Liver (tissue), 9 donors: ENCODE measurements around the gene SNX3. TPM values are rescaled to one million over a fixed set of nuclear protein-coding genes. Genes with fewer than 3 reads are reported as not detected.

Experiments used
- DNase-seq: peaks from one replicate; pipeline ENCODE4 v3.0.0-alpha.2; 2017; ENCODE audit warnings: low spot score
- H3K27ac ChIP-seq, 2 donors: one replicate each; pipeline ENCODE4 v1.7.0; 2013; ENCODE audit warnings: inconsistent platforms in 2 of 2, low read length in 2 of 2, control low read depth in 1 of 2, low read depth in 1 of 2, mild to moderate bottlenecking in 1 of 2
- H3K27me3 ChIP-seq, 4 donors: one replicate each; pipeline versions ENCODE4 v1.6.1 to v1.7.0; 2013; ENCODE audit warnings: low read length in 3 of 4, inconsistent platforms in 1 of 4, mild to moderate bottlenecking in 1 of 4, moderate library complexity in 1 of 4; ENCODE audit not compliant: control insufficient read depth in 4 of 4, insufficient read depth in 4 of 4
- H3K36me3 ChIP-seq, 4 donors: one replicate each; pipeline versions ENCODE4 v1.6.1 to v1.7.0; 2013; ENCODE audit warnings: low read length in 3 of 4, mild to moderate bottlenecking in 3 of 4, low read depth in 1 of 4, moderate library complexity in 1 of 4; ENCODE audit not compliant: control insufficient read depth in 4 of 4, insufficient read depth in 3 of 4
- H3K4me1 ChIP-seq, 4 donors: one replicate each; pipeline versions ENCODE4 v1.6.1 to v1.7.0; 2013; ENCODE audit warnings: low read length in 3 of 4, mild to moderate bottlenecking in 3 of 4, moderate library complexity in 1 of 4; ENCODE audit not compliant: control insufficient read depth in 4 of 4, insufficient read depth in 4 of 4
- H3K4me3 ChIP-seq, 3 donors: one replicate each; pipeline versions ENCODE4 v1.6.1 to v1.7.0; 2013; ENCODE audit warnings: low read length in 3 of 3, control low read depth in 1 of 3, low read depth in 1 of 3, mild to moderate bottlenecking in 1 of 3
- H3K9ac ChIP-seq, 2 donors: one replicate each; pipeline ENCODE4 v1.7.0; 2013; ENCODE audit warnings: low read length in 2 of 2, mild to moderate bottlenecking in 2 of 2, moderate library complexity in 2 of 2, control low read depth in 1 of 2, low read depth in 1 of 2
- H3K9me3 ChIP-seq, 4 donors: one replicate each; pipeline versions ENCODE4 v1.6.1 to v1.7.0; 2013; ENCODE audit warnings: low read length in 3 of 4; ENCODE audit not compliant: control insufficient read depth in 4 of 4
- EGR1 ChIP-seq, 2 donors: IDR thresholded peaks; 2 replicates each; pipeline ENCODE4 v1.6.1; 2016 to 2018; ENCODE audit warnings: antibody characterized with exemption in 2 of 2, low read depth in 2 of 2
- FOXA1 ChIP-seq: IDR thresholded peaks from 2 replicates; pipeline ENCODE4 v1.6.1; 2016; ENCODE audit warnings: antibody characterized with exemption
- FOXA2 ChIP-seq: IDR thresholded peaks from 2 replicates; pipeline ENCODE4 v1.6.1; 2016; ENCODE audit warnings: antibody characterized with exemption
- GABPA ChIP-seq, 2 donors: IDR thresholded peaks in 1 of 2; conservative IDR thresholded peaks in 1 of 2; 2 replicates each; pipeline ENCODE4 v1.6.1; 2016; ENCODE audit warnings: antibody characterized with exemption in 2 of 2, mild to moderate bottlenecking in 1 of 2, moderate library complexity in 1 of 2
- HNF4A ChIP-seq, 2 donors: conservative IDR thresholded peaks; 2 replicates each; pipeline ENCODE4 v1.6.1; 2016; ENCODE audit warnings: antibody characterized with exemption in 2 of 2, mild to moderate bottlenecking in 2 of 2
- HNF4G ChIP-seq: IDR thresholded peaks from 2 replicates; pipeline ENCODE4 v1.6.1; 2016; ENCODE audit warnings: antibody characterized with exemption
- JUND ChIP-seq, 2 donors: IDR thresholded peaks; 2 replicates each; pipeline ENCODE4 v1.6.1; 2016; ENCODE audit warnings: antibody characterized with exemption in 2 of 2
- NR2F2 ChIP-seq: IDR thresholded peaks from 2 replicates; pipeline ENCODE4 v1.6.1; 2016; ENCODE audit warnings: antibody characterized with exemption
- RAD21 ChIP-seq, 2 donors: IDR thresholded peaks; 2 replicates each; pipeline ENCODE4 v1.6.1; 2016; ENCODE audit warnings: antibody characterized with exemption in 2 of 2, mild to moderate bottlenecking in 2 of 2
- RXRA ChIP-seq, 2 donors: IDR thresholded peaks; 2 replicates each; pipeline ENCODE4 v1.6.1; 2017 to 2018; ENCODE audit warnings: antibody characterized with exemption in 2 of 2, mild to moderate bottlenecking in 1 of 2
- SP1 ChIP-seq: IDR thresholded peaks from 2 replicates; pipeline ENCODE4 v1.6.1; 2018; ENCODE audit warnings: antibody characterized with exemption, mild to moderate bottlenecking
- TAF1 ChIP-seq: conservative IDR thresholded peaks from 2 replicates; pipeline ENCODE4 v1.6.1; 2016; ENCODE audit warnings: antibody characterized with exemption, mild to moderate bottlenecking
- YY1 ChIP-seq: IDR thresholded peaks from 2 replicates; pipeline ENCODE4 v1.6.1; 2016; ENCODE audit warnings: antibody characterized with exemption, mild to moderate bottlenecking
- WGBS: extraction: QIAGEN DNeasy Blood & Tissue Kit; methylation state at CpG from one replicate; pipeline ENCODE4 v1.1.7; 2013; 5-methylcytosine and 5-hydroxymethylcytosine counted together
- polyA plus RNA-seq, 2 donors: library from polyadenylated mRNA; stranded (reverse) in 1 of 2; unstranded in 1 of 2; fragments of 200-250 nt in 1 of 2; fragments of >200 nt in 1 of 2; fragmentation: Nextera tagmentation in 1 of 2; extraction: Ambion mirVana in 1 of 2; gene quantifications; one replicate each; pipeline versions ENCODE4 v1.2.1 to v1.2.3, GENCODE V29; 2013 to 2015
- total RNA-seq, 2 donors: library from RNA; depleted of rRNA; stranded (reverse); fragments of >200 nt; gene quantifications; one replicate each; pipeline ENCODE4 v1.2.3, GENCODE V29; 2014
- TF ChIP-seq, protein P1 (sequence below): IDR thresholded peaks from 2 replicates; pipeline ENCODE4 v1.6.1; 2016; ENCODE audit warnings: antibody characterized with exemption
- TF ChIP-seq, protein P2 (sequence below): IDR thresholded peaks from 2 replicates; pipeline ENCODE4 v1.6.1; 2016; ENCODE audit warnings: antibody characterized with exemption, mild to moderate bottlenecking
- TF ChIP-seq, protein P3 (sequence below): IDR thresholded peaks from 2 replicates; pipeline ENCODE4 v1.6.1; 2016; ENCODE audit warnings: antibody characterized with exemption
- TF ChIP-seq, protein P4 (sequence below): IDR thresholded peaks from 2 replicates; pipeline ENCODE4 v1.6.1; 2016; ENCODE audit warnings: antibody characterized with exemption
- TF ChIP-seq, protein P5 (sequence below): fragments of 150-350 bp; IDR thresholded peaks from 2 replicates; pipeline ENCODE4 v1.5.1; 2017; ENCODE audit warnings: improper control_type of control experiment, low read depth, low read length; ENCODE audit not compliant: missing input control
- donor health status: healthy.
- donor health status: healthy.
- donor health status: healthy.
- donor health status: healthy.
- donor health status: healthy.

Gene SNX3
- total and polyA plus RNA-seq, 4 donors = 67.9 to 161 (median 111) TPM

DNA sequence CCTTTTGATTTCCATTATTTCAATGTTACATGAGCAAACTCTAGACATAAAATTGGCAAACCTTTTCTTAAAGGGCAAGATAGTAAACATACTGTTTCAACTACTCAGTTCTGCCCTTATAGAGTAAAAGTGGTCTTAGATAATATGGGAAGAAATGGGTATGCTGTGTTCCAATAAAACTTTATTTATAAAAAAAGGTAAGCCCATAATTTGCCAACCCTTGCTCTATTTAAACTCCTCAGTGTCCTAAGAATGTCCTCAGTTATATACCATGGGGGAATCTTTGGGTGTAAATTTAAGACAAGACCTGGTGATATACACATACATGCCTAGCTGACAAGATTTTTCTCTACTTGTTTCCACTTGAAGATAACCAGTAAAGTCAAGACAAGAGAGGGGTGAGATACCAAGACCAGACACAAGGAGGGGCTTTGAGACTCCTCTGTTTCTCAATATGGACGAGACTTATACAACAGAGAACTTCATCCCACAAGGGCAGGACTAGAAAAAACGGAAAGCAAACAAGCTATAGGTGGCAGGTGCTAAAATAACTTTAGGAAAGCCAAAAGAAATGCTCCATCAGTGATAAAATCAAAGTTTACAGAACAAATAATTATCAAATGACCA is 10.5 kb downstream of the SNX3 start:
- H3K9me3 ChIP-seq = no peaks in the 10 kb centered on the region
- no peak for DNase-seq
- no peak overlapping the region for H3K9ac ChIP-seq
- 85% methylated on average over 2 of the region's 2 CpGs for WGBS
- H3K27ac ChIP-seq = no peak overlapping the region
- H3K27me3 ChIP-seq = no peaks in the 10 kb centered on the region
- no peak overlapping the region for H3K4me3 ChIP-seq
- TF ChIP-seq GABPA (IDR thresholded peaks at IDR 0.05 in 1 of 2, conservative IDR thresholded peaks at IDR 0.05 in 1 of 2) (no peak), JUND (IDR thresholded peaks at IDR 0.05) (no peak), NR2F2 (no peak), FOXA2 (no peak), TAF1 (no peak), SP1 (no peak), HNF4G (no peak), HNF4A (conservative IDR thresholded peaks at IDR 0.05) (no peak), RAD21 (IDR thresholded peaks at IDR 0.05) (no peak), EGR1 (IDR thresholded peaks at IDR 0.05; ENCODE audit: low read depth in 2 of 2) (no peak), FOXA1 (no peak), YY1 (no peak), RXRA (IDR thresholded peaks at IDR 0.05) (no peak)
- TF ChIP-seq, protein P1, sequence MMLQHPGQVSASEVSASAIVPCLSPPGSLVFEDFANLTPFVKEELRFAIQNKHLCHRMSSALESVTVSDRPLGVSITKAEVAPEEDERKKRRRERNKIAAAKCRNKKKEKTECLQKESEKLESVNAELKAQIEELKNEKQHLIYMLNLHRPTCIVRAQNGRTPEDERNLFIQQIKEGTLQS = no peak
- TF ChIP-seq, protein P2, sequence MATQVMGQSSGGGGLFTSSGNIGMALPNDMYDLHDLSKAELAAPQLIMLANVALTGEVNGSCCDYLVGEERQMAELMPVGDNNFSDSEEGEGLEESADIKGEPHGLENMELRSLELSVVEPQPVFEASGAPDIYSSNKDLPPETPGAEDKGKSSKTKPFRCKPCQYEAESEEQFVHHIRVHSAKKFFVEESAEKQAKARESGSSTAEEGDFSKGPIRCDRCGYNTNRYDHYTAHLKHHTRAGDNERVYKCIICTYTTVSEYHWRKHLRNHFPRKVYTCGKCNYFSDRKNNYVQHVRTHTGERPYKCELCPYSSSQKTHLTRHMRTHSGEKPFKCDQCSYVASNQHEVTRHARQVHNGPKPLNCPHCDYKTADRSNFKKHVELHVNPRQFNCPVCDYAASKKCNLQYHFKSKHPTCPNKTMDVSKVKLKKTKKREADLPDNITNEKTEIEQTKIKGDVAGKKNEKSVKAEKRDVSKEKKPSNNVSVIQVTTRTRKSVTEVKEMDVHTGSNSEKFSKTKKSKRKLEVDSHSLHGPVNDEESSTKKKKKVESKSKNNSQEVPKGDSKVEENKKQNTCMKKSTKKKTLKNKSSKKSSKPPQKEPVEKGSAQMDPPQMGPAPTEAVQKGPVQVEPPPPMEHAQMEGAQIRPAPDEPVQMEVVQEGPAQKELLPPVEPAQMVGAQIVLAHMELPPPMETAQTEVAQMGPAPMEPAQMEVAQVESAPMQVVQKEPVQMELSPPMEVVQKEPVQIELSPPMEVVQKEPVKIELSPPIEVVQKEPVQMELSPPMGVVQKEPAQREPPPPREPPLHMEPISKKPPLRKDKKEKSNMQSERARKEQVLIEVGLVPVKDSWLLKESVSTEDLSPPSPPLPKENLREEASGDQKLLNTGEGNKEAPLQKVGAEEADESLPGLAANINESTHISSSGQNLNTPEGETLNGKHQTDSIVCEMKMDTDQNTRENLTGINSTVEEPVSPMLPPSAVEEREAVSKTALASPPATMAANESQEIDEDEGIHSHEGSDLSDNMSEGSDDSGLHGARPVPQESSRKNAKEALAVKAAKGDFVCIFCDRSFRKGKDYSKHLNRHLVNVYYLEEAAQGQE = no peak
- TF ChIP-seq, protein P3, sequence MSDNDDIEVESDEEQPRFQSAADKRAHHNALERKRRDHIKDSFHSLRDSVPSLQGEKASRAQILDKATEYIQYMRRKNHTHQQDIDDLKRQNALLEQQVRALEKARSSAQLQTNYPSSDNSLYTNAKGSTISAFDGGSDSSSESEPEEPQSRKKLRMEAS = no peak
- TF ChIP-seq, protein P4, sequence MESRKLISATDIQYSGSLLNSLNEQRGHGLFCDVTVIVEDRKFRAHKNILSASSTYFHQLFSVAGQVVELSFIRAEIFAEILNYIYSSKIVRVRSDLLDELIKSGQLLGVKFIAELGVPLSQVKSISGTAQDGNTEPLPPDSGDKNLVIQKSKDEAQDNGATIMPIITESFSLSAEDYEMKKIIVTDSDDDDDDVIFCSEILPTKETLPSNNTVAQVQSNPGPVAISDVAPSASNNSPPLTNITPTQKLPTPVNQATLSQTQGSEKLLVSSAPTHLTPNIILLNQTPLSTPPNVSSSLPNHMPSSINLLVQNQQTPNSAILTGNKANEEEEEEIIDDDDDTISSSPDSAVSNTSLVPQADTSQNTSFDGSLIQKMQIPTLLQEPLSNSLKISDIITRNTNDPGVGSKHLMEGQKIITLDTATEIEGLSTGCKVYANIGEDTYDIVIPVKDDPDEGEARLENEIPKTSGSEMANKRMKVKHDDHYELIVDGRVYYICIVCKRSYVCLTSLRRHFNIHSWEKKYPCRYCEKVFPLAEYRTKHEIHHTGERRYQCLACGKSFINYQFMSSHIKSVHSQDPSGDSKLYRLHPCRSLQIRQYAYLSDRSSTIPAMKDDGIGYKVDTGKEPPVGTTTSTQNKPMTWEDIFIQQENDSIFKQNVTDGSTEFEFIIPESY = no peak
- TF ChIP-seq, protein P5, sequence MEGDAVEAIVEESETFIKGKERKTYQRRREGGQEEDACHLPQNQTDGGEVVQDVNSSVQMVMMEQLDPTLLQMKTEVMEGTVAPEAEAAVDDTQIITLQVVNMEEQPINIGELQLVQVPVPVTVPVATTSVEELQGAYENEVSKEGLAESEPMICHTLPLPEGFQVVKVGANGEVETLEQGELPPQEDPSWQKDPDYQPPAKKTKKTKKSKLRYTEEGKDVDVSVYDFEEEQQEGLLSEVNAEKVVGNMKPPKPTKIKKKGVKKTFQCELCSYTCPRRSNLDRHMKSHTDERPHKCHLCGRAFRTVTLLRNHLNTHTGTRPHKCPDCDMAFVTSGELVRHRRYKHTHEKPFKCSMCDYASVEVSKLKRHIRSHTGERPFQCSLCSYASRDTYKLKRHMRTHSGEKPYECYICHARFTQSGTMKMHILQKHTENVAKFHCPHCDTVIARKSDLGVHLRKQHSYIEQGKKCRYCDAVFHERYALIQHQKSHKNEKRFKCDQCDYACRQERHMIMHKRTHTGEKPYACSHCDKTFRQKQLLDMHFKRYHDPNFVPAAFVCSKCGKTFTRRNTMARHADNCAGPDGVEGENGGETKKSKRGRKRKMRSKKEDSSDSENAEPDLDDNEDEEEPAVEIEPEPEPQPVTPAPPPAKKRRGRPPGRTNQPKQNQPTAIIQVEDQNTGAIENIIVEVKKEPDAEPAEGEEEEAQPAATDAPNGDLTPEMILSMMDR = no peak
- peaks cover 0 to 2% (median 0%) of the 10 kb centered on the region in 4 donors for H3K36me3 ChIP-seq
- peaks cover 5 to 24% (median 8%) of the 10 kb centered on the region in 4 donors for H3K4me1 ChIP-seq
